ENCODE data around the gene ADCY5.
A peak's percentile ranks its signal among the peaks of the same experiment; 100 is the strongest.

Gene ADCY5

DNA sequence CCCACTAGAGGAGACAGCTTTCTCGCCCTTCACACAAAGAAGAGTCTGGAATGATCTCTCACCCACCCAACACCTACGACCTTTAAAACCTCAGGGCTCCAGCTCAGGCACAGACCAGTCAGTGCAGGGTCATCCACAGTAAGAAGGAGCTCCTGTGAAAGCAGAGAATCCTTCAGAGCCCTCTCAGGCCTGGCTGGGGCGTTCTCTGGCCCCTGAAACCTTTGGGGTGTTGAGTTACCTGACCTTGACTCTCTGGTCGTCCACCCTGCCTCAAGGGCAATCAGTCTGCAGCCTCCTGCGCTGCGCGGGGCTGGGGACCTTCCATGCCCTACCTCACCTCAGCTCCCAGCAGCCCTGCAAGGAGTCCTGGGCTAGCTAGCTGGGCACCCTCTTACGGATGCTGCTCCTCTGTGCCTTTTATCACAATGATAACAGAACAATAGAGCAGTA is 106.2 kb downstream of the ADCY5 start:
- DNase-seq (ENCODE audit: low spot score) = no peak

GRCh38 chr3:123341871-123342630 is 106.8 kb downstream of the ADCY5 start:
- DNase-seq (ENCODE audit: low spot score) = no peak

DNA sequence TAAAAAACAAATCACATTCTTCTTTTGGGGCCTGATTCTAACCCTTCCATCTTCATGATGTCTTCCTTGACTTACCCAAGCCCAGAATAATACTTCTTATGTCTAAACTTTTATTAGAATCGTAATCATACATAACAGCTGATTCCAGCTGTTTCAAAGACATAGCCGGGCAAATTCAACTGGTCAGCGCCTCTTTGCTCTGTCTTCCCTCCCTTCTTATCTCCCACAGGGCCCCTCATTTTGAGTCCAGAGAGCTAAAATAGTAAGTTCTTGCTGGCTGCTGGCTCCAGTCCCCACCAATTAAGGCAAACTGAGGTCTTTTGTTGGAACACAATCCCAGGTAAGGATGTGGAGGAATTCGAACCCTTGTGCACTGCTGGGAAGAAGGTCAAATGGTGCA is 108.6 kb downstream of the ADCY5 start:
- no peak for DNase-seq (ENCODE audit: low spot score)

DNA sequence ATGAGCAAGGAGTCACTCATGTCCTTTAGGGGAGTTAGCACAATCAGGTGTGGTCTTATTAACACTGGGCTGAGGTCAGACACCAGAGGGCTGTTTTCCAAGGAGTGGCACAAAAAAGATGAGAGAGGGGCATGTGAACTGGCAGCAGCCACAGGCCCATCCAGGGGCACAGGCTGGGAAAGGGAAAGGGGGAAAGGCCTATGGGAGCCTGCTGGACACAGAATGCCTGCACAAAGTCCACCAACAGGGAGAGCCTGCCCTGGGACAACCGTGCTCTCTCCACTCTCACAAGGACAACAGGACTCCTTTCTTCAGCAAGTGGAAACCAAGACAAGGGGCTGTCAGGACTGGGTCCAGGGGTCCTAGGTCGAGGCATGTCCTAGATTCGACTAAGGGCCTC is 109.6 kb downstream of the ADCY5 start:
- no peak for DNase-seq (ENCODE audit: low spot score)

DNA sequence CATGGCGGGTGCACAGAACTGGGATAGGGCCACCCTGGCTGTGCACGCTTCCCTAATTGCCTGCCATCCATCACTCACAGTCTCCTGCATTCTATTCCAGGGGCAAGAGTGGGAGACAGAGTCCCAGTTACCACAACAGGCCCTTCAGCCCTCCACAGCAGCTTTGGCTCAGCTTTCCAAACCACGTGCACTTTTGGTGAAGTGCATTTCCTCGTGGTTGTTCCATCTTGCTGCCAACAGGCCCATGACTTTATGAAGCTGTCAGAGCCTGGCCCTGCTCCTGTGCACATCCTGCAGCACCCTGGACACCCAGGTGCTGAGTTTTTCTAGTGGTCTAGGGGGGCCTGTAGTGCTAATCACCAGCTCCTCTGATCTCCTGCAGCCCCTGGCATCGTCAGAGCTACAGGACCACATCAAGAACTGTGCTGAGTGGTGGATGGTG is 110.2 kb downstream of the ADCY5 start:
- DNase-seq (ENCODE audit: low spot score) = no peak

GRCh38 chr3:123337948-123338619 is 110.8 kb downstream of the ADCY5 start:
- DNase-seq (ENCODE audit: low spot score) = no peak

DNA sequence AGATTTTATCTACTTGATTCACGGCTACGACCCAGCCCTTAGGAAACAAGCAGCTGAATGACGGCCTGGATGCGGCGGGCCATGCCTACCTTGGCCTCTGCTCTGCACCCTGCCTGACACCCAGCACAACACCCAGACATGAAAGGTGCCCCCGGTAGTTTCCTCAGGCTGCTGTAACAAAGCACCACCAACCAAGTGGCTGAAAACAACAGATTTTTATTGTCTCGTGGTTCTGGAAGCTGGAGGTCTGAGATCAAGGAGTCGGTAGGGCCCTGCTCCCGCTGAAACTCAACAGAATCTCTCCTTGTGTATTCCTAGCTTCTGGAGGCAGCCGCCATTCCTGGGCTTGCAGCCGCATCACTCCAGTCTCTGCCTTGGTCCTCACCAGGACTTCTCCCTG is 111.7 kb downstream of the ADCY5 start:
- DNase-seq (ENCODE audit: low spot score) = no peak

DNA sequence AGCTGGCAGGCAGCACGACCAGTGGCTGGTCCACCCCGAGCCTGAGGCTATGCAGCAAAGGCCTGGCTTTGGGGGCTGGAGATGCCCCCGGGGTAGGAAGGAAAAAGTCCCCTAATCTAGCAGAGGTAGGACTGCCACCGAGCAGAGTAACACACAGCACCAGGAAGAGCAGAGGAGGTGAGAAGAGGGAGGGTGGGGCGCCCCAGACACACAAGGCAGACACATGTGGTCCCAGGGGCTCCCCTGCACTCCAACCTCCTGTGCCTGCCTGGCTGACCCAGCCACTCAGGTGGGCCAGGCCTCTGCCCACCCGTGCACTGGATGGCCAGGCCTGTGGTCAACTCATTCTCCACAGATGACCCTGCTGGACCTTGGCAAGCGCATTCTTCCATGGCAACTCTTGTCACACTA is 112.4 kb downstream of the ADCY5 start:
- no peak for DNase-seq (ENCODE audit: low spot score)

DNA sequence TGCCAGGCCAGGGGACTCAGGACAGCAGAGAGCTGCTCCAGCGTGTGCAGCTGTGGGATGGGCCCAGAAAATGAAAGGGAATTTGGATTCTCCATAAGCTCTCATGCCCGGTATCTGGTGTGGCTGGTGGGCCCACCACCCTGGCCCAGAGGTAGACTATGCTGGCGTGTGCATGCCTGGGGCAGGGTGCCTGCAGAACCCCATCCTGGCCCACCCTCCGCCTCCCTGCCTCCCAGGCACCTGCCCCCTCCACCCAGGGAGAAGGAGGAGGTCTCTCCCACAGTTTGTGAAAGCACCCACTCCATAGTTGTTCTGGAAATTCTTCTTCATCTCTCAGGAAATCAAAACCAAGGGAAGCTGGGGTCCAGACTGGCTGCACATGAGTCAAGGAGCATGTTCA is 112.9 kb downstream of the ADCY5 start:
- DNase-seq (ENCODE audit: low spot score) = no peak

DNA sequence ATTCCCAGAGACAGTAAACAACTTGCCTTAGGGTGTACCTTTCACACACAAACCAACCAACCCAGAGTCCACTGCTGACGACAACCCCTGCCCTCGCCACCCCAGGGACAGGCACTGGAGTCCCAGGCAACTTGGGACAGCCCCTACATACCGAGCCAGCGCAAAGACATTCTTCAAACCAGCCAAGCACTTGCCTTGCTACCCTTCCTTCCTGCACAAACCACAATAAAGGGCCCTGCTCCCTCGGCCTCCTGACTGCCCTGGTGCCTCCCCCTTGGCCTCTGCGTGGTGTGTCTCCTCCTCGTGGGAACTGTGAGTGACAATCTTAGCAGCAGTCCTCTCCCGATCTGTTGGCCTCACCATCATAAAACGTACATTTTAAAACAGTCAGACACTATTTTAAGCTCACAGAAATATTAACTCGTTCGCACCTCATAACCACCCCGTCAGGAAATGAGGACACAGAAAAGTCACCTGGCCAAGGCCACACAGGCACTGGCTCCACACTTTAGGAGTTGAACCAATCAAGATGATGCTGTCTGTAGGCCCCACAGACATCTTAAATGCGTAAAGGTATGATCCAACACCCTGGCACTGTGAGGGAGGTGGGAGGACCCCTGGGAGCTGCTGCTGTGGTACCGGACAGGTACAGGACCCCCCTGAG is 113.8 kb downstream of the ADCY5 start:
- DNase-seq (ENCODE audit: low spot score) = no peak

- DNase-seq (ENCODE audit: low spot score) = no peak
Observed at GRCh38 chr3:123334056-123334455, 114.8 kb downstream of the ADCY5 start.

- no peak for DNase-seq (ENCODE audit: low spot score)
Observed at GRCh38 chr3:123333401-123333800, 115.5 kb downstream of the ADCY5 start.

- DNase-seq (ENCODE audit: low spot score) = no peak
Observed at GRCh38 chr3:123332124-123332641, 116.7 kb downstream of the ADCY5 start.

DNA sequence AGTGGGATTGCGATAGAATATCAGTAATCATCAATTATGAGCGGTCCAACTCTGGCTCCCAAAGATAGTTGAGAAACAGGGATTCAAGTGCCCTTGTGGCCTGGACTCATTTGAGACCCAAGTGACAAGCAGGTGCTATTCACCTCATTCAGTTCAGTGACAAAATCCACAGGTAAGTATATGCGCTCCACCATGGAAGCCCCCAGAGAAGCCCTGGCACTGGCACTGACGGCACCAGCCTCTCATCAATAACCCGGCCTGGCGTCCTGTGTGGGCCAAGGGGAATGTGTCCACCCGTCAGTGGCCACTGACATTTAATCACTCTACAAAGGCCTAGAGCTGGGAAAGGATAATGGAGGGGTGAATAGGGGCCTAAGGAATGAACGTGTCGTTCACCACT is 117.2 kb downstream of the ADCY5 start:
- DNase-seq (ENCODE audit: low spot score) = no peak

DNA sequence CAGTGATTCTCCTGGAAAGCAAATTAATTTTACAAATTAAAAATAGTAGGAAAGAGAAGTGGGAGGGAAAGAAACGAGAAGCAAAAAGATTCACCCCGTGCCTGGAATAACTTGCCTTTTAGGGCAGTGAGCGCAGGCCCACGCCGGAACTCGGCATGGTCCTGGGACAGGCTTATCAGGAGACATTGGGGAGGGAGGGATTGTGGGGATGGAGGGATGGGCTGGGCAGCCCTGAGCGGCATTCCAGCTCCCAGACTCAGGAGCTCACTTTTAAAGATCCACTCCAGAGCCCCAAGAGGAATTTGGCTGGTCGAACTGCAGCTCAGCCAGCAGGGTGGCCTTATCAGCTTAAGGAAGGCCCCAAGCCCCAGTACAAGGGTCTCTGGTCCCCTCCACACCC is 117.9 kb downstream of the ADCY5 start:
- DNase-seq (ENCODE audit: low spot score) = no peak

- no peak for DNase-seq (ENCODE audit: low spot score)
Observed at GRCh38 chr3:123330441-123330991, 118.4 kb downstream of the ADCY5 start.

- no peak for DNase-seq (ENCODE audit: low spot score)
Observed at GRCh38 chr3:123329636-123330340, 119.1 kb downstream of the ADCY5 start.

DNA sequence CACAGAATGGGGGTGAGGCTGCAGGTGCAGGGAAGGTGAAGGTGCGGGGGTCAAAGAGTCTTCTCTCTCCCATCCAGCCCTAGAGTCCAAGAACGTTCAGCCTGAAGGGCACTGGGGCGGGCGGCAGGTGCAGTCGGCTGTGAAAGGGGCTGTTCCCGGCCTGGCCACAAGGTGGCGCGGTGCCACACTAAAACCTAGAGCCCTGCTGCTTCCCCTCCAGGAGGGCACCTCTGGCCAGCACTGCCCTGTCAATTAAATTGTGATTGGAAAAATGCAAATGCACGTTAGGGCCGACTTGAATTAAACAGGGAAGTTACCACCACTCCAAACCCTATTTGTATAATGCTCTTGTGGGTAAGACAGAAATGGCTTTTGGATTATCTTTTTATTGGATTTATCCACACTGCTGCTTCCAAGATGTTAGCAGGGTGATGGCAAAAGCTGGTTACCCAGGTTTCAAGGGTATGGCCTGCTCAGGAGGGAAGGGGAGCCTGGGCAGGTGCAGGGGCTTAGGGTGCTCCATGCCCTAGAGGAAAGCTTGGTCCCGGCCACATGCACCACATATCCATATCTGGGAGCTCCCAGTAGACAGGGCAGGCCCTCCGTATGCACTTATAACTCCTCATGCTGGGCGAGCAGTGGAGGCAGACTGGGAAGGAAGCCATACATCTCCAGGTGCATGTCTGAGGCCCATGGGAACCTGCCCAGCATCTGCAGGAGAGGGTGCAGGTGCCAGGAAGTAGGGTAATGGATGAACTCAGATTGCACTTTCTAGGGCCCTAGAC is 119.8 kb downstream of the ADCY5 start:
- DNase-seq (ENCODE audit: low spot score) = peak; percentile 75

DNA sequence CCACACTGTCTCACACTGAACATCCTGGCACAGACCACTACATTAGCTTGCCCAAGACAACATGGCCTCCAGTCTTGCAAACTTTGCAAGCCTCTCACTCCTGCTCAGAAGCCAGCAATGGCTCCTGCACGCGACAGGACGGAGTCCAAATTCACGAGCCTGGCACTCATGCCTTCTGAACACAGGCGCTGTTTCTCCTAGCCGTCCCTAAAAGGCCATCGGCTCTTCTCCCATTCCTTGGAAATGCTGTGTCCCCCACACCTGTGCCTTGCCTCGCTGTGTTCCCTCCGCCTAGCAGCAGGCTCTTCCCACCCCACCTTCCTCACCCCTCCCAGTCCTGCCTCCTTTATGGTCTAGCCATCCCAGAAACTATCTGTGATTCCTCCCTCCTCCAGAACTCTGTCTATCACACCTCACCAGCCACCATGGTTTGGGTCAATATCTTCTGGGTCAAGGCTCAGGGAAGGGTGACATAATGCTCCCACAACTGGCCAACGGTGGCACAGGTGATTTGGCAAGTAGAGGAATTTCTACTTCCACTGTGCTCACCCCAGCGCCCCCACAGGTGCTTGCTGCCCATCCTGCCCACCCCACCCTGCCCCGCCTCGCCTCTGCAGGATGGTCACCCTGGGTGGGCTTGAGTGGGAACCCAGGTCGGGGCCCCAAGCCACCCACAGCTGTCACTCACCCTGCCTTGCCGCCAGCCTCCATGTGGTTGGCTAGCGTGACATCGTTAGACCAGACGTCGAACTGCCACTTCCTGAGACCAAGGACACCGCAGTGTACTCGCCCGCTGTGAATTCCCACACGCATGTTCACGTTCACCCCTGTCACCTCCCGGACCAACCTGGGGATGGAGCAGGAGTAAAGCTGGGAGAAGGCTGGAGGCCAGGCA is 120.7 kb downstream of the ADCY5 start:
- no peak for DNase-seq (ENCODE audit: low spot score)

- no peak for DNase-seq (ENCODE audit: low spot score)
Observed at GRCh38 chr3:123327480-123327879, 121.4 kb downstream of the ADCY5 start.
